GM21381 (cell line): ENCODE measurements around the gene MCU.
"Not testable (repeated sequence)": the region's sequence is repeated elsewhere in the genome, so short reads cannot be mapped to it uniquely, and the experiment has no call there.

Experiments
- ATAC-seq: cut with Tn5 transposase; IDR thresholded peaks from one replicate; pipeline ENCODE4 v1.9.1; 2021; ENCODE audit warnings: mild to moderate bottlenecking, moderate library complexity; ENCODE audit not compliant: unreplicated experiment

The MCU gene

DNA sequence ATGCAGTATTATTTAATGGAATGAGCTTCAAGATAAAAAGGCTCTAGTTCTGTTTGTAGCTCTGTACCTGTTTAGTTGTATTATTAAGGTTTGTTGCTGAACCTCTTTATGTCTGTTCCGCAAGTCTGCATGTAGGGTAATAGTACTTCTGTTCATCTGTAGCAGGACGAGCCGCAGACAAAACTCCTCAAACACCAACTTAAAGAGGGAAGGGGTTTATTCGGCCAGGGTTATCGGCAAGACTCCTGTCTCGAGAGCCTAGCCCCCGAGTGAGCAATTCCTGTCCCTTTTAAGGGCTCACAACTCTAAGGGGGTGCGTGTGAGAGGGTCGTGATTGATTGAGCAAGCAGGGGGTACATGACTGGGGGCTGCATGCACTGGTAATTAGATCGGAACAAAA, 67.0 kb downstream of the MCU start:
- not testable (repeated sequence) for ATAC-seq

DNA sequence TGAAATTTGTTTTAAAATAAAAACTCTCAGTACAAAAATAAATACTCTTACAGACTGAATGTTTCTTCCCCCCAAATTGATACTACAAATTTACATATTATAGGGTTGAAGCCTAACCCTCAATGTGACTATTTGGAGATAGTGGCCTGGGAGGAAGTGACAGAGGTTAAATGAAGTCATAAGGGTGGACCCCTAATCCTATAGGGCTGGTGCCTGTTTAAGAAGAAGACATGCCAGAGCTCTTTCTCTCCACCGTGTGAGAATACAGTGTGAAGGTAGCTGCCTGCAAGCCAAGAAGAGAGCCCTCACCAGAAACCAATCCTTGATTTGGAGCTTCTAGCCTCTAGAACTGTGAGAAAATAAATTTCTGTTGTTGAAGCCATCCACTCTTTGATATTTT, 67.6 kb downstream of the MCU start:
- ATAC-seq, result no peak

GRCh38 chr10:72761498-72761897, 69.6 kb downstream of the MCU start:
- no peak for ATAC-seq

DNA sequence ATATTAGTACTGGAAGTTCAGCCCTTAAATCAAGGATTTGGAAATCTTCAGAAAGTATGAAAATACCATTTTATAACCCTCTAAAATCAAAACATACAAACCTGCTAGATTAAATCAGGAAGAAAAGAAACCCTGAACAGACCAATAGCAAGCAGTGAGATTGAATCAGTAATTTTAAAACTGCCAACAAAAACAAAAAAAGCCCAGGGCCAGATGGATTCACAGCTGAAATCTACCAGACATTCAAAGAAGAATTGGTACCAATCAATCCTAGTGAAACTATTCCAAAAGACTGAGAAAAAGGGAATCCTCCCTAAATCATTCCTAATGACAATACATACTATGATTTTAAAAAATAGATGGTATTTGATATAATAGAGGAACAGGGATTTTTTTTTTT, 70.1 kb downstream of the MCU start:
- ATAC-seq, result no peak

DNA sequence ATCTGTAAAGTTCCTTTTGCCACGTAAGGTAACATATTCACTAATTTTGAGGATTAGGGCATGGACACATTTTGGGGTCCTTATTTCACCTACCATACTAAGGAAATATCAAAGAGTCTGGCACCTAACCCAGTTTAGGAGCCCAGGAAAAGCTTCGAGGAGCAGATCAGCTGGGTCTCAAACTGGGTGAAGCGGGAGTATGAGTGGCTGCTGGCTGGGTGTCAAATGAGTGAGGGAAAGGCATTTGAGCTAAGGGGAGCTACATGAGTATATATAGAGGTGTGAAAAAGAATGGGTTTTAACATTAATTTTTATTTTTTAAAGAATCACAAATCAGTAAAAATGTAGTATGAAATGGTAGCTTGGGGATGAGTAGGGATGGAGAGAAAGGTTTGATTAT, 71.3 kb downstream of the MCU start:
- no peak for ATAC-seq

DNA sequence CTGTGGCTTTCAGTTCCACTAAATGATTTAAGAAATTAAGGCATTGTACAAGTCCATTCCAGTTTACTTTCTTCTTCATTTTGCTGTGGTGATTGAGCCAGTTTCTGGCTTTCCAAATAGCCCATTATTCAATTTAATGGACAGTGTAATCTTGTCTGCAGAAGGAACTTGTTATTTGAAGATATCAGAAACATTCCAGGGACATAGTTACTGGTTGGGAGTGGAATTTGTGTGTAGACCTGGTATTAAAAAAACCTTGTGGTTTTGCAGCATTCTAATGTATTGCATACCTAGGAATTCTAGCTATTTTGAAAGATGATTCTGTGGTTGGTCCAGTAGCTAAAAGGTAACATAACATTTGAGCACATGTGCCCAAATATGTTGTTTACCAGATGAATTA, 72.2 kb downstream of the MCU start:
- ATAC-seq, result no peak

- ATAC-seq, result no peak
Measured at GRCh38 chr10:72765051-72765745, 73.3 kb downstream of the MCU start.

GRCh38 chr10:72771195-72771594, 79.3 kb downstream of the MCU start:
- not testable (repeated sequence) for ATAC-seq

- ATAC-seq, result no peak
Measured at GRCh38 chr10:72772031-72772430, 80.1 kb downstream of the MCU start.

- ATAC-seq, result no peak
Measured at GRCh38 chr10:72779874-72780273, 87.9 kb downstream of the MCU start.

GRCh38 chr10:72782649-72783330, 90.8 kb downstream of the MCU start:
- no peak for ATAC-seq

DNA sequence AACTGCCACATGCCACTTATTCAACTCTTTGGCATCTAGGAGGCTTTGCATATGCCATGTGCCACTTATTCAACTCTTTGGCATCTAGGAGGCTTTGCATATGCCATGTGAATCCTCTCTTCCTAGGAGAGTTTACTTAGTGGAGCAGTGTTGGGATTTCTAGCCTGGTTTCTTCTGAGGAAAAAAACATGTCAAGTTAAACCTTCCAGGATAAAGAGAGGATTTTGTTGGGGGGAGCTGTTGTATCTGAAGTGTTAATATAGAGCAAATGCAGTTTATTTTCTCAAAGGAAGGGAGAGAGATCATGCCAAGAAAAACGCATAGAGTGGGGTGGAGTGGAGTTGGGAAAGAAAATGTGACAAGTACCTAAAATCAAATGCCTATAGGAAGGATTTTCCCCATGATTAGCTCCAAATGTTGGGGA, 91.5 kb downstream of the MCU start:
- no peak for ATAC-seq

DNA sequence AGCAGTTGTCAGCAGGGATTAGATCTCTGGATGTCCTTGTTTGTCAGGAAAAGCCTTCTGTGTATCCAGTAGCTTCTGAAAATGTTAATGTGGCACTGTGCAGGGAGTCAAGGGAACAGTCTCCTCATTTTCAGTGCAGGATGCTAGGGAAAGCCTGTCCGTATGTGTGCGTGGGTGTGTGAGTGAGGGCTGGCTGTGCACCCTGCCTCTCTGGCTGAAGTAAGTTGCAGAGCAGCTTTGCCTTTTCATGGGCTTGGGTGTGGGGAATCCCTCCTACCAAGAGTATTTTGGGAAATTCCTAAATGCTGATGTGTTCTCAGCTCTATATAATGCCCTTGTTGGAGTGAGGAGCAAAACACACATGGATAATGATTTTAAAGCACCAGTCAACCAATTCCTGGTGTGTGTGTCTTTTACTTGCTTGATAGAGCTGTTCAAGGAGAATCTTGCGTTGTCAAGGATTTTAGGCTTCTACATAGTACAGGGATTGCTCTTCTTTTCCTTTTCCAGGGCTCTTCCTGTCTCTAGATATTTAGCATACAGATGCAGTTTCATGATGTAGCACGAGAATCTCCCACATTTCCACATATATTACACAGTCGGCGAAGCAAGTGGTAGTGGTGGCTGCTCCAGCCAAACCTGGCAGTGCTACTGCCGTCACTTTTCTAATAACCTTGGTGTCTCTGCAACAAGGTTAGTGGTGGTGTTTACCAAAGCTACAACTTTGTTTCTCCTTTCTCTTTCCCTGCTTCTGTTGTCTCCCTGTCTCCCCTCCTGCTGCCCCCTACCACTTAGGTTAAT, 92.8 kb downstream of the MCU start:
- no peak for ATAC-seq

DNA sequence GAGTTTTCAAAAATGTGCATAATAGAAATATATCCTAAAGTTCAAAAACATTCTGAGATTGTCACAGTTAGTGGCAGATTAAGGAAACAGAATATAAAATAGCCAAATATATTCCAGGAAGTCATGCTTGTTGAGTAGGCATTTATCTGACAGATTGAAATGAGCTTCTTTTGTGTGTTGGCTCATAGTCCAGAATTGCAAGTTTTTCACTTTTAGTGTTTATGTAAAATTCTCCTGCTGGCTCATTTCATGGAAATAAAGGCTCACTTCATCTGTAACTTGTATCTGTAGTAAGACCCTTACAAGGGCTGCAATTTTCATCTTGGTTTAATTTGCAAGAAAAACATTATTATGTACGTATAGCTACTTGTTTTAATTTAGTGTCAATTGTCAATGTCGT, 93.5 kb downstream of the MCU start:
- ATAC-seq, result no peak

- no peak for ATAC-seq
Measured at GRCh38 chr10:72790216-72790990, 98.5 kb downstream of the MCU start.

- no peak for ATAC-seq
Measured at GRCh38 chr10:72792288-72792687, 100.3 kb downstream of the MCU start.

GRCh38 chr10:72793752-72794151, 101.8 kb downstream of the MCU start:
- ATAC-seq, result no peak

- ATAC-seq, result no peak
Measured at GRCh38 chr10:72794260-72794659, 102.3 kb downstream of the MCU start.

DNA sequence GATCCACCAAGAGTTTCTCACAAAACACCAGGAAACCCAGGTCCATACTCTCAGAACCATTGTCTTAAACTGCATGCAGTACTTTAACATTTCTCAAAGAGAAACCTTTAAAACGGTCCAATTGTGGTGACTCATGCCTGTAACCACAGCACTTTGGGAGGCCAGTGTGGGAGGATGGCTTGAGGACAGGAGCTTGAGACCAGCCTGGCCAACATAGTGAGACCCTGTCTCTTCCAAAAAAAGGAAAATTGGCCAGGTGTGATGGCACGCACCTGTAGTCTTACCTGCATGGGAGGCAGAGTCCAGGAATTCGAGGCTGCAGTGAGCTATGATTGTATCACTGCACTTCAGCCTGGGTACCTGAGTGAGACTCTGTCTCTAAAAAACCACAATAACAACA, 104.1 kb downstream of the MCU start:
- ATAC-seq, result no peak

GRCh38 chr10:72796538-72796937, 104.6 kb downstream of the MCU start:
- ATAC-seq, result no peak
